HepG2 (cell line): ENCODE results near the gene UNC119B. TPM values are rescaled to one million over a fixed set of nuclear protein-coding genes. Genes with fewer than 3 reads are reported as not detected.

Source experiments
- ATAC-seq: fragments of 200-7000 bp; cut with Tn5 transposase; 3 replicates; pipeline ENCODE4 v1.9.1; 2020; ENCODE audit warnings: mild to moderate bottlenecking, moderate library complexity
- BruUV-seq: library from RNA; stranded (reverse); fragments of 400-500 nt; replicated peaks from 2 replicates; lab custom pipeline; 2021; lab: Mats Ljungman, UMichigan
- CTCF ChIA-PET: fragments of 300-600 bp; formaldehyde crosslinking; extraction: SDS; loops from one replicate; lab custom pipeline; 2021; ENCODE audit warnings: low total read pairs, inconsistent platforms, low intra/inter-chr PET ratio; lab: Yijun Ruan, JAX
- POLR2A ChIA-PET: fragments of 350-600 bp; sonication (Branson Sonifier 250); formaldehyde crosslinking; loops from one replicate; lab custom pipeline; 2020; ENCODE audit warnings: antibody characterized with exemption, inconsistent platforms; lab: Yijun Ruan, JAX
- DNase-seq: peaks from one replicate; pipeline ENCODE4 v3.0.0-alpha.2; 2015; ENCODE audit warnings: low spot score
- FAIRE-seq: peaks from 3 replicates; lab custom pipeline; 2011; peaks lifted over from hg19 to GRCh38; lab: Jason Lieb, UNC
- H2AFZ ChIP-seq: one replicate; pipeline ENCODE4 v1.6.1; 2011; ENCODE audit warnings: low read length, inconsistent platforms
- H3K27ac ChIP-seq: fragments of 300-600 bp; 3 replicates; pipeline ENCODE4 v1.8.0; 2011; ENCODE audit warnings: mixed run types, mild to moderate bottlenecking, mixed read lengths, low read length, inconsistent platforms; ENCODE audit not compliant: insufficient read depth; ENCODE audit errors: extremely low read length
- H3K27me3 ChIP-seq, 2 experiments: fragments of 200-600 bp in 1 of 2; 2 replicates in 1 of 2; 3 replicates in 1 of 2; pipeline versions ENCODE4 v1.6.0 to v1.8.0; 2011; ENCODE audit warnings: low read length in 2 of 2, mild to moderate bottlenecking in 2 of 2, moderate library complexity in 2 of 2, inconsistent platforms in 1 of 2; ENCODE audit not compliant: insufficient read depth in 2 of 2, control insufficient read depth in 1 of 2
- H3K36me3 ChIP-seq, 2 experiments: fragments of 200-600 bp in 1 of 2; replicated peaks in 1 of 2; 2 replicates in 1 of 2; 3 replicates in 1 of 2; pipeline versions ENCODE4 v1.5.1 to v1.8.0; 2011; ENCODE audit warnings: low read length in 2 of 2, inconsistent platforms in 1 of 2; ENCODE audit not compliant: insufficient read depth in 2 of 2, control insufficient read depth in 1 of 2
- H3K4me1 ChIP-seq: 2 replicates; pipeline ENCODE4 v1.5.1; 2012; ENCODE audit warnings: low read length, inconsistent platforms; ENCODE audit not compliant: insufficient read depth
- H3K4me2 ChIP-seq: 2 replicates; pipeline ENCODE4 v1.6.0; 2011; ENCODE audit warnings: low read depth, low read length, inconsistent platforms
- H3K4me3 ChIP-seq, 3 experiments: fragments of 200-600 bp in 1 of 3; sonication (generic), shearing (Covaris generic) in 1 of 3; replicated peaks in 1 of 3; 2 replicates each; pipeline ENCODE4 v1.5.1; 2011 to 2016; ENCODE audit warnings: low read length in 3 of 3, inconsistent platforms in 2 of 3, low read depth in 2 of 3, mild to moderate bottlenecking in 2 of 3, control low read depth in 1 of 3, mixed read lengths in 1 of 3; ENCODE audit not compliant: insufficient read depth in 1 of 3
- H3K79me2 ChIP-seq: one replicate; pipeline ENCODE4 v1.6.1; 2011; ENCODE audit warnings: low read length, inconsistent platforms; ENCODE audit not compliant: insufficient read depth
- H3K9ac ChIP-seq: 2 replicates; pipeline ENCODE4 v1.6.0; 2011; ENCODE audit warnings: mild to moderate bottlenecking, low read depth, low read length, inconsistent platforms; ENCODE audit not compliant: insufficient read depth
- H3K9me3 ChIP-seq: 2 replicates; pipeline ENCODE4 v1.5.1; 2012; ENCODE audit warnings: mild to moderate bottlenecking, low read length
- H4K20me1 ChIP-seq: 2 replicates; pipeline ENCODE4 v1.6.0; 2011; ENCODE audit warnings: inconsistent platforms, mild to moderate bottlenecking, low read length, moderate library complexity; ENCODE audit not compliant: insufficient read depth
- FOXC1 ChIP-seq: sonication (generic); formaldehyde crosslinking; IDR thresholded peaks from 2 replicates; pipeline ENCODE4 v1.8.0; 2022; ENCODE audit warnings: mild to moderate bottlenecking, missing genetic modification reagents, borderline replicate concordance
- MAFF ChIP-seq: IDR thresholded peaks from 2 replicates; pipeline ENCODE4 v1.6.1; 2011; ENCODE audit warnings: low read depth, low read length, improper control_type of control experiment
- MAFK ChIP-seq, 2 experiments: IDR thresholded peaks in 1 of 2; conservative IDR thresholded peaks in 1 of 2; 2 replicates each; pipeline ENCODE4 v1.6.1; 2011; ENCODE audit warnings: improper control_type of control experiment in 2 of 2, low read length in 2 of 2
- MTA3 ChIP-seq: sonication (generic); formaldehyde crosslinking; IDR thresholded peaks from 2 replicates; pipeline ENCODE4 v1.4.0; 2020; ENCODE audit warnings: missing genetic modification reagents
- NCOR1 ChIP-seq: fragments of 200-600 bp; sonication (generic); IDR thresholded peaks from 2 replicates; pipeline ENCODE4 v1.7.0; 2017; ENCODE audit warnings: antibody characterized with exemption, low read length, borderline replicate concordance
- RFX5 ChIP-seq: IDR thresholded peaks from 2 replicates; pipeline ENCODE4 v1.6.1; 2011; ENCODE audit warnings: low read depth, low read length, improper control_type of control experiment
- SMARCC2 ChIP-seq: fragments of 450-650 bp; IDR thresholded peaks from 2 replicates; pipeline ENCODE4 v1.6.1; 2017; ENCODE audit warnings: antibody characterized with exemption, mild to moderate bottlenecking
- SMC3 ChIP-seq: IDR thresholded peaks from 2 replicates; pipeline ENCODE4 v1.6.1; 2011; ENCODE audit warnings: low read length, improper control_type of control experiment
- XBP1 ChIP-seq: sonication (generic); formaldehyde crosslinking; IDR thresholded peaks from 2 replicates; pipeline ENCODE4 v1.5.0; 2020; ENCODE audit warnings: missing genetic modification reagents
- ZNF121 ChIP-seq: sonication (generic); formaldehyde crosslinking; IDR thresholded peaks from 2 replicates; pipeline ENCODE4 v1.5.0; 2020; ENCODE audit warnings: mild to moderate bottlenecking, missing genetic modification reagents
- ZNF331 ChIP-seq: sonication (generic); formaldehyde crosslinking; IDR thresholded peaks from 2 replicates; pipeline ENCODE4 v1.4.0; 2020; ENCODE audit warnings: missing genetic modification reagents
- ZNF432 ChIP-seq: sonication (generic); formaldehyde crosslinking; IDR thresholded peaks from 2 replicates; pipeline ENCODE4 v1.5.0; 2020; ENCODE audit warnings: missing genetic modification reagents, mild to moderate bottlenecking, borderline replicate concordance
- ZNF670 ChIP-seq: sonication (generic); formaldehyde crosslinking; IDR thresholded peaks from 2 replicates; pipeline ENCODE4 v1.8.0; 2022; ENCODE audit warnings: mild to moderate bottlenecking, missing genetic modification reagents, borderline replicate concordance
- WGBS: methylation state at CpG from one replicate; pipeline ENCODE4 v1.1.6; 2017; ENCODE audit warnings: low lambda C conversion rate; 5-methylcytosine and 5-hydroxymethylcytosine counted together
- in situ Hi-C: cut with HindIII; loops from 2 replicates; pipeline ENCODE4 v1.10.0; 2017; ENCODE audit warnings: low pct_unique_long_range_greater_than_20kb; ENCODE audit not compliant: extremely low pct_ligation_motif_present
- intact Hi-C: fragments of 100-400 bp; cut with micrococcal nuclease; formaldehyde crosslinking; loops from one replicate; pipeline ENCODE4 v1.10.0; 2022; ENCODE audit not compliant: unreplicated experiment
- polyA plus RNA-seq, 8 experiments: library from polyadenylated mRNA; depleted of rRNA in 3 of 8; stranded (reverse) in 7 of 8; unstranded in 1 of 8; fragments of >200 nt; fragmentation: Illumina TruSeq in 4 of 8; extraction: Trizol in 4 of 8; gene quantifications; 2 replicates each; pipeline versions ENCODE4 v1.2.1 to v1.2.3, GENCODE V29; 2011 to 2016; ENCODE audit warnings: low read depth in 4 of 8, missing spikeins in 1 of 8, mixed read lengths in 1 of 8; ENCODE audit not compliant: insufficient read depth in 1 of 8
- total RNA-seq, 5 experiments: library from RNA; depleted of rRNA; stranded (reverse); fragments of >200 nt; fragmentation: Illumina TruSeq; extraction: Trizol; gene quantifications; 2 replicates each; pipeline ENCODE4 v1.2.3, GENCODE V29; 2016; ENCODE audit warnings: low read depth in 1 of 5
- TF ChIP-seq, protein P1 (sequence below): IDR thresholded peaks from 2 replicates; pipeline ENCODE4 v1.4.0; 2020; ENCODE audit warnings: mild to moderate bottlenecking, missing genetic modification reagents

The UNC119B gene
- total and polyA plus RNA-seq, 2 of the 13 experiments (the other 11 are each of a cell fraction or from before 2014, with no cell fraction given), result 19.6 to 19.7 TPM

GRCh38 chr12:120711411-120711810 lies 1.2 kb downstream of the UNC119B start:
- peaks cover 34% of the 10 kb centered on the region for H3K4me1 ChIP-seq
- H3K36me3 ChIP-seq, result peaks cover 2 to 18% of the 10 kb centered on the region in 2 experiments; a peak in 3 of 5 replicates
- WGBS, result 29% methylated on average over 5 of the region's 6 CpGs
- DNase-seq, result no peak
- H3K9ac ChIP-seq, result peak overlapping the region; percentile 88
- intact Hi-C loops, result loop anchor here (2.0 kb wide), 1 partner anchor 129 kb away; no protein-coding TSS in a partner anchor
- H2AFZ ChIP-seq, result no peak overlapping the region
- no peak overlapping the region for H3K27ac ChIP-seq
- peaks cover 14% of the 10 kb centered on the region for H3K79me2 ChIP-seq
- in situ Hi-C loops, result loop anchor here (5.0 kb wide), 2 partner anchors 64 to 129 kb away; partner anchors contain the start of gene POP5
- H3K9me3 ChIP-seq, result no peaks in the 10 kb centered on the region
- CTCF ChIA-PET, result no interaction called here
- FAIRE-seq, result no peak
- peak overlapping the region; percentile 67 for H3K4me2 ChIP-seq
- no peaks in the 10 kb centered on the region for H3K27me3 ChIP-seq
- peak; percentile 8 for ATAC-seq
- TF ChIP-seq ZNF432 (CRISPR knock-in tag) (no peak), NCOR1 (no peak), ZNF121 (CRISPR knock-in tag) (no peak), FOXC1 (CRISPR knock-in tag) (no peak), SMC3 (no peak), SMARCC2 (no peak), ZNF670 (CRISPR knock-in tag) (no peak), ZNF331 (CRISPR knock-in tag) (no peak), XBP1 (CRISPR knock-in tag) (no peak)
- POLR2A ChIA-PET, result interaction anchor here (1.1 kb wide), 2 partner anchors 16 to 130 kb away, joined by 4 to 7 read pairs; partner anchors contain the start of gene POP5
- H3K4me3 ChIP-seq, result peak overlapping the region; percentile 84 to 85 (median 84)
- H4K20me1 ChIP-seq, result no peaks in the 10 kb centered on the region; the same call in 1 of the 2 replicates
- BruUV-seq, result no TSS peak

GRCh38 chr12:120712610-120713009 lies 2.4 kb downstream of the UNC119B start:
- no peak for DNase-seq
- intact Hi-C loops (no loop called here), in situ Hi-C loops (loop anchor here (5.0 kb wide), 2 partner anchors 65 to 130 kb away; partner anchors contain the start of gene POP5)
- TF ChIP-seq MTA3 (CRISPR knock-in tag) (no peak), MAFK (conservative IDR thresholded peaks at IDR 0.05 in 1 of 2, IDR thresholded peaks at IDR 0.05 in 1 of 2; ENCODE audit: low read length in 2 of 2) (peak; percentile 66 to 86), MAFF (peak; percentile 79), RFX5 (peak; percentile 33; the same call in 1 of the 2 replicates)
- TF ChIP-seq, protein P1, sequence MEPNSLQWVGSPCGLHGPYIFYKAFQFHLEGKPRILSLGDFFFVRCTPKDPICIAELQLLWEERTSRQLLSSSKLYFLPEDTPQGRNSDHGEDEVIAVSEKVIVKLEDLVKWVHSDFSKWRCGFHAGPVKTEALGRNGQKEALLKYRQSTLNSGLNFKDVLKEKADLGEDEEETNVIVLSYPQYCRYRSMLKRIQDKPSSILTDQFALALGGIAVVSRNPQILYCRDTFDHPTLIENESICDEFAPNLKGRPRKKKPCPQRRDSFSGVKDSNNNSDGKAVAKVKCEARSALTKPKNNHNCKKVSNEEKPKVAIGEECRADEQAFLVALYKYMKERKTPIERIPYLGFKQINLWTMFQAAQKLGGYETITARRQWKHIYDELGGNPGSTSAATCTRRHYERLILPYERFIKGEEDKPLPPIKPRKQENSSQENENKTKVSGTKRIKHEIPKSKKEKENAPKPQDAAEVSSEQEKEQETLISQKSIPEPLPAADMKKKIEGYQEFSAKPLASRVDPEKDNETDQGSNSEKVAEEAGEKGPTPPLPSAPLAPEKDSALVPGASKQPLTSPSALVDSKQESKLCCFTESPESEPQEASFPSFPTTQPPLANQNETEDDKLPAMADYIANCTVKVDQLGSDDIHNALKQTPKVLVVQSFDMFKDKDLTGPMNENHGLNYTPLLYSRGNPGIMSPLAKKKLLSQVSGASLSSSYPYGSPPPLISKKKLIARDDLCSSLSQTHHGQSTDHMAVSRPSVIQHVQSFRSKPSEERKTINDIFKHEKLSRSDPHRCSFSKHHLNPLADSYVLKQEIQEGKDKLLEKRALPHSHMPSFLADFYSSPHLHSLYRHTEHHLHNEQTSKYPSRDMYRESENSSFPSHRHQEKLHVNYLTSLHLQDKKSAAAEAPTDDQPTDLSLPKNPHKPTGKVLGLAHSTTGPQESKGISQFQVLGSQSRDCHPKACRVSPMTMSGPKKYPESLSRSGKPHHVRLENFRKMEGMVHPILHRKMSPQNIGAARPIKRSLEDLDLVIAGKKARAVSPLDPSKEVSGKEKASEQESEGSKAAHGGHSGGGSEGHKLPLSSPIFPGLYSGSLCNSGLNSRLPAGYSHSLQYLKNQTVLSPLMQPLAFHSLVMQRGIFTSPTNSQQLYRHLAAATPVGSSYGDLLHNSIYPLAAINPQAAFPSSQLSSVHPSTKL, result no peak
- H3K27me3 ChIP-seq, result no peaks in the 10 kb centered on the region
- POLR2A ChIA-PET, result no interaction called here
- H2AFZ ChIP-seq, result no peak overlapping the region
- no peak overlapping the region for H3K4me2 ChIP-seq
- H3K27ac ChIP-seq, result no peak overlapping the region
- H3K9ac ChIP-seq, result no peak overlapping the region
- no peaks in the 10 kb centered on the region; the same call in 1 of the 2 replicates for H4K20me1 ChIP-seq
- FAIRE-seq, result no peak
- no peaks in the 10 kb centered on the region for H3K9me3 ChIP-seq
- CTCF ChIA-PET, result interaction anchor here (2.9 kb wide), 1 partner anchor 129 kb away, joined by 21 read pairs; no protein-coding TSS in a partner anchor
- peaks cover 2 to 28% of the 10 kb centered on the region in 2 experiments for H3K36me3 ChIP-seq
- no peak overlapping the region for H3K4me3 ChIP-seq
- no peak for ATAC-seq
- peaks cover 14% of the 10 kb centered on the region for H3K79me2 ChIP-seq
- peaks cover 34% of the 10 kb centered on the region for H3K4me1 ChIP-seq
- BruUV-seq, result no TSS peak
- WGBS, result 94% methylated on average over 6 of the region's 6 CpGs
